ENCODE measurements around the gene SPATA21. TPM values are rescaled to one million over a fixed set of nuclear protein-coding genes. Genes with fewer than 3 reads are reported as not detected.

The SPATA21 gene
- total RNA-seq, 2 donors from 2014 or later = not detected

DNA sequence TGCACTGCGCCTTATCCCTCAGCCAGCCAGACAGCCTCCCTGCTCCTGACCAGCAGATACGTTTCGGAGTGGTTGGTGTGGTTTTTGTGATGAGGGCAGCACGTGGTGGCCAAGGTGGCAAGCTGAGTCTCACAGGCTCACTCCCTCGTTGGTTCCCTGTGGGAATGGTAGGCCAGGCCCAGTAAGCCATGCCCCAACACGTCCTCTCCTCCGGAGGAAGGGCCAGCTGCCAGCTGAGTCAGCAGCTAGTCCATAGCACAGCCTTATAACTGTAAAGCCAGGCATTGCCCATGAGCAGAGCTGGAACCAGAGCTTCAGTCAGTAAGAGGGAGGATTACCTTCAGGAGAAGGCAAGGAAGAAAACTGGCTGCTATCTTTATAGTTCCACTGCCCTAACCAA is 40.6 kb downstream of the SPATA21 start:
- Mint-ChIP-seq H3K36me3 (ENCODE audit: low read depth) (no peaks in the 10 kb centered on the region), H3K27ac (peak overlapping the region; percentile 78)

DNA sequence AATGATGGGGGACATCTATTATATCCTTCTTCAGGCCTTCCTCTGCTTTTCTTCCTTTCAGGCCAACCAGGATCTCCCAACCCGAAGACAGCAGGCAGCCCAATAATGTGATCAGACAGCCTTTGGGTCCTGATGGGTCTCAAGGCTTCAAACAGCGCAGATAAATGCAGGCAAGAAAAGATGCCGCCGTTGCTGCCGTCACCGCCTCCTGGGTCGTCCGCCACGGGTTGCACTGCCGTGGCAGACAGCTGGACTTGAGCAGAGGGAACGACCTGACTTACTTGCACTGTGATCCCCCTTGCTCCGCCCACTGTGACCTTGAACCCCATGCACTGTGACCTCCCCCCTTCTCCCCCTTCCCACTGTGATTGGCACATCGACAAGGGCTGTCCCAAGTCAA is 42.2 kb downstream of the SPATA21 start:
- no peaks in the 10 kb centered on the region for H3K9me3 ChIP-seq (ENCODE audit: control insufficient read depth, low read length, poor library complexity, severe bottlenecking)
- Mint-ChIP-seq H3K27ac (no peak overlapping the region), H3K27me3 (no peaks in the 10 kb centered on the region), H3K4me3 (no peak overlapping the region), H3K4me1 (peaks cover 33% of the 10 kb centered on the region), H3K36me3 (ENCODE audit: low read depth) (no peaks in the 10 kb centered on the region)
- no peak for DNase-seq
- ATAC-seq = no peak

More for the DNA sequence above, 40.6 kb downstream of the SPATA21 start:
- no peak for ATAC-seq
- no peaks in the 10 kb centered on the region for H3K9me3 ChIP-seq (ENCODE audit: control insufficient read depth, low read length, poor library complexity, severe bottlenecking)
- no peak overlapping the region for H3K4me3 Mint-ChIP-seq
- no peak for DNase-seq
- H3K4me1 Mint-ChIP-seq = peaks cover 21% of the 10 kb centered on the region
- no peaks in the 10 kb centered on the region for H3K27me3 Mint-ChIP-seq

DNA sequence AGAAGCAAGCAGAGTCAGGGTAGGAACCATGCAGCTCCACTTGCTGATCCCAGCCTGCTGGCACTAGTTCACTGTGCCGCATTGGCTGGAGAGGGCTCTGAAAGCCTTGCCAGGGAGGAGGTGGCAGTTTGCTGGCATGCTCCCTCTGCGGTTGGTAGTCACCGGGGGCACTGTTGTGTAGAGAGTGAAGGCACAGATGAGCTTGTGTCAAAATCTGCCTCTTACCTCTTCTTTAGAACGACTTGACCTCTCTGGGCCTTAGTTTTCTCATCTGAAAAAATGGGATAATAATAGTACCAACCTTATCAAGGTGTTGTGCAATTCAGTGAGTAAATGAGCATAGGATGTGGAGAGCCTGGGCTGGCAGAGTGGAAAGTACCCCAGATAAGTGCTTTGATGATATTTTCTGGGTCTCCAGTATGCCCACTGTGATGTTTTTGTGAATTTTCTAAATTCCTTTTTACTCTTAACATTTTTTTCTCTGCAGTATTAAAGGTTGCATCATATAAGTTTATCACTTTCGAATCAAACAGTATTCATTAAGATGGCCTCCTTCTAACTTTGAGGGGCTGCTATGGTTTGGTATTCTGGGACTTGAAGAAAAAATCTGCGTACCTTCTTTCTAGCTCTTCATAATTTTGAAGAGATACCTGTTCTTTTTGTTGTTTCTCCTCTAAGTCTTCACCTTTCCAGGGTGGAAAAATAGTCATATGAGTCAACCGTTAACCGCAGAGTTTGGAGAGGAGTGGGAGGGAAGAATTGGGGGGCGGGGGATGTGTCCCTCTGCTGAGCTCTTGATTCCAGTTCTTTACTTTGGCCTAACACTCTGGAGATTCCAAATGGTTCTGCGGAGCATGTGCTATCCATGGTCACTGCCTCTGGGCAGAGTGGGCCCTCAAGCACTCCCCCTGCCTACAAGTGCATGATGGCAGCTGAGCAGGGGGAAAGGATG is 43.4 kb downstream of the SPATA21 start:
- no peaks in the 10 kb centered on the region for H3K36me3 Mint-ChIP-seq (ENCODE audit: low read depth)

DNA sequence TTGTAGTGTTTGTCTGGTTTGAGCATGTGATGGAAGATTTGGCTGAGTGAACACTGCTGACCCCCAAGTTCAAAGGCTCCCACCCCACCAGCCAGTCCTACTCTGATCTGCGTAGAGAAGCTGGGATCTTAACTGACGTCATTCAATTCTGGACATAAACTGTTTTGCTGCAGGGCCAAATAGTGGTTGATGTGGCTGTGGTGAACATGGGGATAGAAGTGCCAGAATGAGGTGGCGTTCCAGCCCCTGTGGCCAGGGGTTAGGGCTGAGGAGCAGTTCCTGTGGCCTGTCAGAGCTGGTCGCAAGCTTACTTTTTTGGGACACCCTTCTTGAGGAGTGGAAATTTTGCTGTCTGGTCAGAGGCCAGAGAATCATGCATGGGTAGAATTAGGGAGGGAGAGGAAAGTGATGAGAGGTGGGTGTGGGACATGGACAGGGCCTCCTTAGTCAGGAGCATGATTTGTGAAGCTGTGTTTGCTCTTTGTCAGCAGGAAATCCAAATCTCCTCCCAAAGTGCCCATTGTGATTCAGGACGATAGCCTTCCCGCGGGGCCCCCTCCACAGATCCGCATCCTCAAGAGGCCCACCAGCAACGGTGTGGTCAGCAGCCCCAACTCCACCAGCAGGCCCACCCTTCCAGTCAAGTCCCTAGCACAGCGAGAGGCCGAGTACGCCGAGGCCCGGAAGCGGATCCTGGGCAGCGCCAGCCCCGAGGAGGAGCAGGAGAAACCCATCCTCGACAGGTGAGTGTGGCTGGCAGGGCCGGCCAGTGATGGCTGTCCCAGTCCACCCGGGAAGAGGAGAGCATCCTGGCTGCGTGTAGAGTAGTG is 44.3 kb downstream of the SPATA21 start:
- no peaks in the 10 kb centered on the region for H3K27me3 Mint-ChIP-seq
- no peaks in the 10 kb centered on the region for H3K36me3 Mint-ChIP-seq (ENCODE audit: low read depth)
- peak overlapping the region; percentile 79 for H3K27ac Mint-ChIP-seq
- H3K4me3 Mint-ChIP-seq = no peak overlapping the region
- DNase-seq (no peak), ATAC-seq (no peak)
- peaks cover 26% of the 10 kb centered on the region for H3K4me1 Mint-ChIP-seq
- no peaks in the 10 kb centered on the region for H3K9me3 ChIP-seq (ENCODE audit: control insufficient read depth, low read length, poor library complexity, severe bottlenecking)

More for the DNA sequence above, 43.4 kb downstream of the SPATA21 start:
- H3K4me1 Mint-ChIP-seq = peaks cover 30% of the 10 kb centered on the region
- no peaks in the 10 kb centered on the region for H3K9me3 ChIP-seq (ENCODE audit: control insufficient read depth, low read length, poor library complexity, severe bottlenecking)
- H3K27ac Mint-ChIP-seq = peak overlapping the region; percentile 79
- no peak overlapping the region for H3K4me3 Mint-ChIP-seq
- no peak for DNase-seq
- no peaks in the 10 kb centered on the region for H3K27me3 Mint-ChIP-seq
- peak; percentile 32 for ATAC-seq

DNA sequence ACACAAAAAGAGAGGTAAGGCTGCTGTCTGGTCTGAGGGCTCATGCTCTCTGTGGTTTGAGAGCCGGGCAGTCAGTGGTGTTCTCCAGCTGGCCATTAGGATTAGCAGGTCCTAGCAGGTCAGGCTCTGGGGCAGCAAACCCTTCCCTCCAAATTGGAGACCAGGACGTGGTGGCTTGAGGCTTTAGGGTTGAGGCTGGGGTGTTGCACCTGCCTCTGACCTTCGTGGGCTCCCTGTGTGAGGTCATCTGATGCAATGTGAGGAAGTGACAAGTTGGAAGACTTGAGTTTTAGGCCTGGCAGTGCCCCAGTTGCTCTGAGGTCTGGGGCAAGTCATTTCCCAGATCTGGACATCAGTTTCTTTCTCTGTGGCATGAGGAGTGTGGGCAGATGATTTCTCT is 45.8 kb downstream of the SPATA21 start:
- no peak for ATAC-seq
- no peak overlapping the region for H3K4me3 Mint-ChIP-seq

DNA sequence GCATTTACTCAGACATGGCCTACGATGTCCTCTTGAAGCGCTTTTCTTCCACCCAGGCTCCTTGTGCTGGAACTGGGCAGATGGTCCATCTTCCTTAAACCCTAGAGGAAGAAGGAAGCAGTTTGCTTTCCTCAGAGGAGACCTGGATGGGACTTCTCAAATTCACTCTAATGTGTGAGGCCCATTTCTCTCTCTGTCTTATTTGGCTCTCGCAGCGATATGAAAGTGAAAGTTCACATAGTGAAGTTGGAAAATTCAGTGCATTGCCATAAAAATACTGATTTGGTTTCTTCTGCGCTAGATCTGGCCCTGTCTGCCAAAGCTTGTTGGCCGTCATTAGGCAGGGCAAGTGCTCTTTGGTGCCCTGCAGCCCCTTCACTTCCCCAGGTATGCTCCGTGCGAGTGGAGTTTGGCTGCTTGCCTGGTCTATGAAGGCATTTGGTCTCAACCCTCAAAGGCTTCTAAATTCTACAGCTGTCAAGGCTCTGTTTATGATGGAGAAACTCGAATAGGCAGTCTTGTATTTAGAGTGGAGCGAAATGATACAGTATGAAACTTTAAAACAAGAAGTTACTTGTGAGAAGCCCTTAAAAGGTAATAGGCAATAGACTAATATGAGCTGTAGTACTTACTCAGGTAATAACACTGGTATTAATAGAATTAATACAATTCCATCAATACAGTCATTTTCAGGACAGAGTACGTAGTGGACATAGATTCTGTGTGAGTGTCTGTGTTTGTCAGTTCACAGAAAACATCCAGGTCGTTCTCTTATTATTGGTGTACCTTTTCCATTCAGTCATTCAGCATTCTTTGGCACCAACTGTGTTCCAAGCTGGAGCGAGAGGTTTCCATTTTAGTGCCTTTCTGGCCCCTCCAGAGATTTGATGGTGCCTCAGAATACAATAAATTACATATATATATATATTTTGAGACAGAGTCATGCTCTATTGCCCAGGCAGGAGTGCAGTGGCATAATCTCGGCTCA is 49.7 kb downstream of the SPATA21 start:
- peaks cover 65% of the 10 kb centered on the region for H3K4me1 Mint-ChIP-seq
- no peaks in the 10 kb centered on the region for H3K27me3 Mint-ChIP-seq
- H3K4me3 Mint-ChIP-seq = peak overlapping the region; percentile 91
- H3K36me3 Mint-ChIP-seq (ENCODE audit: low read depth) = peaks cover 5% of the 10 kb centered on the region
- no peaks in the 10 kb centered on the region for H3K9me3 ChIP-seq (ENCODE audit: control insufficient read depth, low read length, poor library complexity, severe bottlenecking)
- ATAC-seq = peak; percentile 52
- DNase-seq = no peak
- peak overlapping the region; percentile 93 for H3K27ac Mint-ChIP-seq

More for the DNA sequence above, 45.8 kb downstream of the SPATA21 start:
- no peaks in the 10 kb centered on the region for H3K27me3 Mint-ChIP-seq
- no peaks in the 10 kb centered on the region for H3K9me3 ChIP-seq (ENCODE audit: control insufficient read depth, low read length, poor library complexity, severe bottlenecking)
- DNase-seq = no peak
- H3K4me1 Mint-ChIP-seq = peaks cover 39% of the 10 kb centered on the region
- peak overlapping the region; percentile 79 for H3K27ac Mint-ChIP-seq
- no peaks in the 10 kb centered on the region for H3K36me3 Mint-ChIP-seq (ENCODE audit: low read depth)

DNA sequence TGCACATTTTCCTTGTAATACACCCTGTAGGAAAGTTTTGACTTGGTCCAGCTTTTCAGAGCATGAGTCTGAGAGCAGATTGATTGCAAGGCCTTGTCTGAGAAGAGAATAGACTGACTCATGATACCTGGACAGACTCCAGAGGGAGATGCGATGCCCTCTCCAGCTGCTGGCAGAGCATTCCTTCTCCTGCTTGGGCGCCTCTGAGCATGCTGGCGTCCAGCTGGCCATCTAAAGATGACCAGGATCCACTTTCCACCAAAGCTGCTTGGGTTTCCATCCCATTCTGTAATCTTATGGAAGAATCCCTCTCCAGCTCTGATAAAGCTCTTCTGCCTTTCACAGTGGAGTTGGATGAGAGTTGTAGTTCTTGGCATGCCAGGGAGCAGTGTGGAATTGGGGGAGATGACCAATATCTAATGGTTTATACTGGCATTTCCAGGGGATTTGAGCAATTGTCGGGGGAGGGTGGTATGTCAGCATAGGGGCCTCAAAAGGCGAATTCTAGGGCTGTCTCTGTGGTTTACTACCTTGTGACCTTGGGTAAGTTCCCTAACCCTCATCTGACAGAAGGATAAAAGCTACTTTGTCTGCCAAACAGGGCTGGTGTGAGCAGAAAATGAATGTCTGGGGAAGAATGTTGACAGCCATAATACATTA is 50.6 kb downstream of the SPATA21 start:
- H3K36me3 Mint-ChIP-seq (ENCODE audit: low read depth) = peaks cover 5% of the 10 kb centered on the region
- H3K4me3 Mint-ChIP-seq = peak overlapping the region; percentile 91
- H3K4me1 Mint-ChIP-seq = peaks cover 58% of the 10 kb centered on the region
- H3K27me3 Mint-ChIP-seq = no peaks in the 10 kb centered on the region
- peak overlapping the region; percentile 93 for H3K27ac Mint-ChIP-seq
- peak; percentile 81 for ATAC-seq
- DNase-seq = no peak
- H3K9me3 ChIP-seq (ENCODE audit: control insufficient read depth, low read length, poor library complexity, severe bottlenecking) = no peaks in the 10 kb centered on the region

DNA sequence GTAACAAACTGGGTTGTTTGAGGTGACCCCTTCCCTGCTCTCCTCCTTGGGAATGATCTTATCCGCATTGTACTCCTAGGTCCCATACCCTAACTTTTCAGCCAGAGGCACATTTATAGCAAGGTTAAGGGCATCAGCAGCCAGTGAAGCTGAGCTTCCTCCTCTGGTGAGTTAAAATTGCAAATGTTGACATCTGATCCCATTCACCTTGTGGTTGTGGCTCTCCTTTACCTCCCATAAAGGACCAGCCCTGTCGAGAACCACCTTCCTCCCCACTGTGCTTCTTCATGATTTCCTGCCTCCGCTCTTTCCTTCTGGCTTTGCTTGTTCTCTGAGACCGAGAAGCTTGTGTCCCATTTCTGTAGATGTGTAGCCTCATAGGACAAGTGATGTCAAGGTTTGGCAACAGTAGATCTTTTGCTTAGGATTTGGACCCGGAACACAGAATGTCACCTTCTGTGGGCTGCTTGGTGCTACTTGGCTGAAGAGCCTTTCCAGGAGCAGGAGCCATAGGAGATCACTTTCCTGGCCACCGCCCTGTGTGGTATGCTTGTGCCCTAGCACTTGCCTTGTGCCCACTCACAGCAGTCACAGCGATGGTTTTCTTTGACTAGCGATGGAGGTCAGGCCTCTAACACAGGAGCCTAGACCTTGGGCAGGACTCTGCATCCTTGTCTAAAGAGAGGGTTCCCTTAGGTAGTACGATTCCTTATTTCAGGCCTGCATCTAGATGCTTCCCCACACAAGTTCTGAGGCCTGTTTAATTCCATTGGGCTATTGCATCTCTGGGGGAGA is 51.4 kb downstream of the SPATA21 start:
- no peaks in the 10 kb centered on the region for H3K9me3 ChIP-seq (ENCODE audit: control insufficient read depth, low read length, poor library complexity, severe bottlenecking)
- Mint-ChIP-seq H3K27ac (peak overlapping the region; percentile 93), H3K4me1 (peaks cover 56% of the 10 kb centered on the region), H3K4me3 (peak overlapping the region; percentile 91), H3K36me3 (ENCODE audit: low read depth) (peaks cover 5% of the 10 kb centered on the region), H3K27me3 (no peaks in the 10 kb centered on the region)
- no peak for ATAC-seq
- no peak for DNase-seq

DNA sequence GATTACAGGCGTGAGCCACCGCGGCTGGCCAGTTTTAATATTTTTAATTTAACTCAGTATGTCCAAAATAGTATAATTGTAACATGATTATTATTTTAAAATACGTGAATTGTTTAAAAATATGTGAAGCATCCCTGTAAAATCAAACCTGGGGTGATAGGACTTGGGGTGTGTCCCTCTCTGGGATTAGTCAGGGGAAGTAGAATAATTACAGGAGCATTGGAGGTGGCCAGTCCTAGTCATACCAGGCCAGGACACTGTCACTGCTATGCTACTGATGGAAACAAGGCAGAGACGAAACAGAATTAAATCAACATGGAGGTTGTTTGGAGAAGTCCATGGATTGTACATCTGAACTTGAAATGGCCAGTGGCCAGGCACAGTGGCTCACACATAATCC is 53.3 kb downstream of the SPATA21 start:
- Mint-ChIP-seq H3K4me1 (peaks cover 54% of the 10 kb centered on the region), H3K36me3 (ENCODE audit: low read depth) (peaks cover 5% of the 10 kb centered on the region), H3K4me3 (no peak overlapping the region), H3K27ac (peak overlapping the region; percentile 93), H3K27me3 (no peaks in the 10 kb centered on the region)
- no peak for DNase-seq
- no peaks in the 10 kb centered on the region for H3K9me3 ChIP-seq (ENCODE audit: control insufficient read depth, low read length, poor library complexity, severe bottlenecking)
- ATAC-seq = no peak

DNA sequence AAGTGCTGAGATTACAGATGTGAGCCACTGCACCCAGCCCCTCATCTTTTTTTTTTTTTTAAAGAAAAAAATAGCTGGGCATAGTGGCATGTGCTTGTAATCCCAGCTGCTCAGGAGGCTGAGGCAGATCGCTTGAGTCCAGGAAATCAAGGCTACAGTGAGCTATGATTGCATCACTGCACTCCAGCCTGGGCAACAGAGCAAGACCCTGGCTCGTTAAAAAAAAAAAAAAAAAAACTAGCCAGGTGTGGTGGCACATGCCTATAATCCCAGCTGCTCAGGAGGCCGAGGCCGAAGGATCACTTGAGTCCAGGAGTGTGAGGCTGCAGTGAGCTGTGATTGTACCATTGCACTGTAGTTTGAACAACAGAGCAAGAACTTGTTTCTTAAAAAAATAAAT is 56.4 kb downstream of the SPATA21 start:
- DNase-seq (no peak), ATAC-seq (no peak)
- Mint-ChIP-seq H3K4me3 (no peak overlapping the region), H3K27me3 (no peaks in the 10 kb centered on the region), H3K36me3 (ENCODE audit: low read depth) (peaks cover 5% of the 10 kb centered on the region), H3K4me1 (peaks cover 55% of the 10 kb centered on the region), H3K27ac (no peak overlapping the region)
- H3K9me3 ChIP-seq (ENCODE audit: control insufficient read depth, low read length, poor library complexity, severe bottlenecking) = no peaks in the 10 kb centered on the region

DNA sequence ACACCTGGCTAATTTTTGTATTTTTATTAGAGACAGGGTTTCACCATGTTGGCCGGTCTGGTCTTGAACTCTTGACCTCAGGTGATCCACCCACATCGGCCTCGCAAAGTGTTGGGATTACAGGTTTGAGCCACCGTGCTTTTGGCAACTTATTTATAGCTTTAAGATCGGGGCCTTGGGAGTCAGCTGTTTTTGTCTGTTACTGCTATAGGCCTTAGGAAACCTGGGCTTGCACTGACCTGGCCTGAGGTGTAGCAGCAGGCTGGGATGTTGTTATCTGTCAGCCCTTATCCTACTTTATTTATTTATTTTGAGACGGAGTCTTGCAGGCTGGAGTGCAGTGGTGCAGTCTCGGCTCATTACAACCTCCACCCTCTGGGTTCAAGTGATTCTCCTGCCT is 58.8 kb downstream of the SPATA21 start:
- no peaks in the 10 kb centered on the region for H3K9me3 ChIP-seq (ENCODE audit: control insufficient read depth, low read length, poor library complexity, severe bottlenecking)
- Mint-ChIP-seq H3K4me1 (peaks cover 50% of the 10 kb centered on the region), H3K36me3 (ENCODE audit: low read depth) (peaks cover 2% of the 10 kb centered on the region), H3K27ac (peak overlapping the region; percentile 77), H3K4me3 (no peak overlapping the region), H3K27me3 (no peaks in the 10 kb centered on the region)
- no peak for DNase-seq
- ATAC-seq = no peak

Data from T-helper 17 cell (primary cell).